22Rv1 (cell line): ENCODE measurements around the gene C6orf132.

Experiments used
- H3K27ac ChIP-seq: fragments of 450-650 bp; 2 replicates; pipeline ENCODE4 v1.5.1; 2017
- CTCF ChIP-seq: fragments of 450-650 bp; IDR thresholded peaks from 2 replicates; pipeline ENCODE4 v1.5.1; 2017; ENCODE audit warnings: mild to moderate bottlenecking
- ZFX ChIP-seq: fragments of 450-650 bp; IDR thresholded peaks from 2 replicates; pipeline ENCODE4 v1.6.1; 2017; ENCODE audit warnings: antibody characterized with exemption, borderline replicate concordance

The C6orf132 gene

GRCh38 chr6:42150254-42150653, 7.8 kb upstream of the C6orf132 start:
- TF ChIP-seq ZFX = no peak
- TF ChIP-seq CTCF = no peak
- H3K27ac ChIP-seq = no peak overlapping the region

GRCh38 chr6:42148058-42148457, 5.6 kb upstream of the C6orf132 start:
- TF ChIP-seq CTCF (no peak), ZFX (no peak)
- no peak overlapping the region for H3K27ac ChIP-seq

DNA sequence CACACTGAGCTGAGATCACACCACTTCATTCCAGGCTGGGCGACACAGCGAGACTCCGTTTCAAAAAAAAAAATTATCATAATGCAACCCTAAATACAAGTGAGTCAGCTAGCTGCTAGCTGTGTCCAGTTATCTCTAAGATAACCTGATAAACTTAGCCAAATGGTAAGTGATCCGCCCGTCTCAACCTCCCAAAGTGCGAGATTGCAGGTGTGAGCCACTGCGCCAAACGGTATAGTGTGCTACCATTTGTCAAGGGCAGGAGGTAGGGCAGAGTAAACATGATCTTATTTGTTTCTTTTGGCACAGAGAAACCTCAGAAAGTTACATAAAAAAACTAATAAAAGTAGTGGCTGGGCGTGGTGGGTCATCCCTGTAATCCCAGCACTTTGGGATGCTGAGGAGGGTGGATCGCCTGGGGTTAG, 4.7 kb upstream of the C6orf132 start:
- TF ChIP-seq CTCF = no peak
- no peak for TF ChIP-seq ZFX
- H3K27ac ChIP-seq = peak overlapping the region; percentile 58

GRCh38 chr6:42141603-42142117, 760 bp downstream of the C6orf132 start:
- TF ChIP-seq ZFX = no peak
- TF ChIP-seq CTCF = no peak
- peak overlapping the region; percentile 97 for H3K27ac ChIP-seq

GRCh38 chr6:42140756-42141602, 1.4 kb downstream of the C6orf132 start:
- peak overlapping the region; percentile 97 for H3K27ac ChIP-seq
- TF ChIP-seq CTCF (no peak), ZFX (no peak)

GRCh38 chr6:42140032-42140431, 2.4 kb downstream of the C6orf132 start:
- TF ChIP-seq ZFX = no peak
- TF ChIP-seq CTCF = no peak
- peak overlapping the region; percentile 97 for H3K27ac ChIP-seq
